IPS-15b (cell line): ENCODE results near the gene MMP25.

Experiments
- H3K27me3 ChIP-seq: one replicate; pipeline ENCODE4 v1.6.1; 2013; ENCODE audit warnings: low read length; ENCODE audit not compliant: control insufficient read depth, insufficient read depth
- H3K36me3 ChIP-seq: one replicate; pipeline ENCODE4 v1.6.1; 2013; ENCODE audit warnings: low read length; ENCODE audit not compliant: control insufficient read depth, insufficient read depth
- H3K4me1 ChIP-seq: one replicate; pipeline ENCODE4 v1.6.1; 2013; ENCODE audit warnings: mild to moderate bottlenecking, low read length; ENCODE audit not compliant: control insufficient read depth, insufficient read depth
- H3K4me3 ChIP-seq: one replicate; pipeline ENCODE4 v1.5.1; 2013; ENCODE audit warnings: low read depth, low read length
- H3K9ac ChIP-seq: one replicate; pipeline ENCODE4 v1.6.1; 2013; ENCODE audit warnings: low read depth, mild to moderate bottlenecking, low read length
- H3K9me3 ChIP-seq: one replicate; pipeline ENCODE4 v1.6.1; 2013; ENCODE audit warnings: mild to moderate bottlenecking, low read length; ENCODE audit not compliant: control insufficient read depth, insufficient read depth

Gene MMP25

GRCh38 chr16:3036726-3037315 is 9.5 kb upstream of the MMP25 start, which contains the start of gene BICDL2:
Gene BICDL2 (minus strand): TSS chr16:3036944. CDS start chr16:3035496, 1,448 bp downstream.
- H3K9me3 ChIP-seq, result no peaks in the 10 kb centered on the region
- no peak within 1 kb of the TSS for H3K9ac ChIP-seq
- no peaks in the 10 kb centered on the region for H3K36me3 ChIP-seq
- peaks cover 3% of the 10 kb centered on the region for H3K4me1 ChIP-seq
- peaks cover 15% of the 10 kb centered on the region for H3K27me3 ChIP-seq
- H3K4me3 ChIP-seq, result peak within 1 kb of the TSS; percentile 62

- Histone ChIP-seq H3K9ac (peak overlapping the region; percentile 24), H3K4me1 (peaks cover 3% of the 10 kb centered on the region), H3K36me3 (no peaks in the 10 kb centered on the region), H3K27me3 (peaks cover 15% of the 10 kb centered on the region), H3K4me3 (no peak overlapping the region), H3K9me3 (no peaks in the 10 kb centered on the region)
Measured at GRCh38 chr16:3038256-3038655, 8.1 kb upstream of the MMP25 start.

- Histone ChIP-seq H3K36me3 (no peaks in the 10 kb centered on the region), H3K9ac (peak overlapping the region; percentile 24), H3K4me3 (no peak overlapping the region), H3K9me3 (no peaks in the 10 kb centered on the region), H3K27me3 (peaks cover 18% of the 10 kb centered on the region), H3K4me1 (peaks cover 3% of the 10 kb centered on the region)
Measured at GRCh38 chr16:3038896-3039295, 7.5 kb upstream of the MMP25 start.

- no peaks in the 10 kb centered on the region for H3K9me3 ChIP-seq
- peaks cover 27% of the 10 kb centered on the region for H3K27me3 ChIP-seq
- no peaks in the 10 kb centered on the region for H3K36me3 ChIP-seq
- H3K9ac ChIP-seq, result no peak overlapping the region
- H3K4me3 ChIP-seq, result no peak overlapping the region
- H3K4me1 ChIP-seq, result peaks cover 3% of the 10 kb centered on the region
Measured at GRCh38 chr16:3042376-3042775, 4.0 kb upstream of the MMP25 start.

GRCh38 chr16:3044708-3045107 is 1.7 kb upstream of the MMP25 start:
- Histone ChIP-seq H3K9me3 (no peaks in the 10 kb centered on the region), H3K27me3 (peaks cover 35% of the 10 kb centered on the region), H3K9ac (no peak overlapping the region), H3K4me1 (no peaks in the 10 kb centered on the region), H3K4me3 (no peak overlapping the region), H3K36me3 (no peaks in the 10 kb centered on the region)

GRCh38 chr16:3046641-3047386 is 453 bp downstream of the MMP25 start:
- Histone ChIP-seq H3K4me1 (no peaks in the 10 kb centered on the region), H3K9ac (no peak overlapping the region), H3K27me3 (peaks cover 35% of the 10 kb centered on the region), H3K4me3 (peak overlapping the region; percentile 72), H3K36me3 (peaks cover 2% of the 10 kb centered on the region), H3K9me3 (no peaks in the 10 kb centered on the region)

- H3K9me3 ChIP-seq, result no peaks in the 10 kb centered on the region
- no peak overlapping the region for H3K9ac ChIP-seq
- H3K4me3 ChIP-seq, result peak overlapping the region; percentile 72
- peaks cover 35% of the 10 kb centered on the region for H3K27me3 ChIP-seq
- no peaks in the 10 kb centered on the region for H3K4me1 ChIP-seq
- peaks cover 2% of the 10 kb centered on the region for H3K36me3 ChIP-seq
Measured at GRCh38 chr16:3047387-3047720, 993 bp downstream of the MMP25 start.

GRCh38 chr16:3049921-3050481 is 3.6 kb downstream of the MMP25 start:
- peaks cover 2% of the 10 kb centered on the region for H3K36me3 ChIP-seq
- H3K9me3 ChIP-seq, result no peaks in the 10 kb centered on the region
- no peaks in the 10 kb centered on the region for H3K4me1 ChIP-seq
- peaks cover 22% of the 10 kb centered on the region for H3K27me3 ChIP-seq
- H3K9ac ChIP-seq, result no peak overlapping the region
- no peak overlapping the region for H3K4me3 ChIP-seq

GRCh38 chr16:3050487-3050886 is 4.1 kb downstream of the MMP25 start:
- Histone ChIP-seq H3K4me3 (no peak overlapping the region), H3K9me3 (no peaks in the 10 kb centered on the region), H3K27me3 (peaks cover 22% of the 10 kb centered on the region), H3K4me1 (no peaks in the 10 kb centered on the region), H3K36me3 (peaks cover 2% of the 10 kb centered on the region), H3K9ac (no peak overlapping the region)

- H3K27me3 ChIP-seq, result peaks cover 22% of the 10 kb centered on the region
- no peak overlapping the region for H3K9ac ChIP-seq
Measured at GRCh38 chr16:3051009-3051408, 4.6 kb downstream of the MMP25 start.

GRCh38 chr16:3051494-3051893 is 5.1 kb downstream of the MMP25 start:
- H3K4me1 ChIP-seq, result no peaks in the 10 kb centered on the region
- no peak overlapping the region for H3K4me3 ChIP-seq
- H3K36me3 ChIP-seq, result peaks cover 2% of the 10 kb centered on the region
- no peaks in the 10 kb centered on the region for H3K9me3 ChIP-seq
- H3K9ac ChIP-seq, result no peak overlapping the region
- peaks cover 22% of the 10 kb centered on the region for H3K27me3 ChIP-seq

More at GRCh38 chr16:3051009-3051408, 4.6 kb downstream of the MMP25 start:
- no peak overlapping the region for H3K4me3 ChIP-seq
- no peaks in the 10 kb centered on the region for H3K9me3 ChIP-seq
- H3K4me1 ChIP-seq, result no peaks in the 10 kb centered on the region
- peaks cover 2% of the 10 kb centered on the region for H3K36me3 ChIP-seq
